CD14-positive monocyte (primary cell): Measurements from ENCODE around the gene VSIG8. TPM values are rescaled to one million over a fixed set of nuclear protein-coding genes. Genes with fewer than 3 reads are reported as not detected.

Source experiments
- DNase-seq, 3 donors: peaks; one replicate each; pipeline ENCODE4 v3.0.0-alpha.2; 2011 to 2022
- H2AFZ ChIP-seq: 2 replicates; pipeline ENCODE4 v1.6.0; 2012; ENCODE audit warnings: mild to moderate bottlenecking, low read depth, low read length, inconsistent platforms; ENCODE audit not compliant: insufficient read depth, poor library complexity, severe bottlenecking
- H3K27ac ChIP-seq, 2 donors: 1 replicate in 1 of 2; 2 replicates in 1 of 2; pipeline ENCODE4 v1.5.1; 2012 to 2013; ENCODE audit warnings: low read length in 2 of 2, control low read depth in 1 of 2, inconsistent platforms in 1 of 2, low read depth in 1 of 2, mild to moderate bottlenecking in 1 of 2
- H3K27me3 ChIP-seq, 2 donors: one replicate each; pipeline versions ENCODE4 v1.6.0 to v1.6.1; 2011 to 2013; ENCODE audit warnings: low read length in 2 of 2; ENCODE audit not compliant: control insufficient read depth in 2 of 2, insufficient read depth in 2 of 2
- H3K36me3 ChIP-seq, 2 donors: replicated peaks in 1 of 2; 1 replicate in 1 of 2; 2 replicates in 1 of 2; pipeline versions ENCODE4 v1.5.1 to v1.6.1; 2012 to 2013; ENCODE audit warnings: low read length in 2 of 2, control low read depth in 1 of 2, inconsistent platforms in 1 of 2, mild to moderate bottlenecking in 1 of 2; ENCODE audit not compliant: insufficient read depth in 2 of 2, control insufficient read depth in 1 of 2
- H3K4me1 ChIP-seq, 2 donors: 1 replicate in 1 of 2; 2 replicates in 1 of 2; pipeline versions ENCODE4 v1.5.1 to v1.6.1; 2012 to 2013; ENCODE audit warnings: low read length in 2 of 2, control low read depth in 1 of 2, inconsistent platforms in 1 of 2, mild to moderate bottlenecking in 1 of 2, moderate library complexity in 1 of 2; ENCODE audit not compliant: insufficient read depth in 2 of 2, control insufficient read depth in 1 of 2
- H3K4me2 ChIP-seq: replicated peaks from 2 replicates; pipeline ENCODE3; 2012; ENCODE audit warnings: low read length, moderate library complexity, mild to moderate bottlenecking; ENCODE audit not compliant: poor library complexity, severe bottlenecking; ENCODE audit errors: extremely low read depth
- H3K4me3 ChIP-seq, 3 experiments: fragments of 200-600 bp in 1 of 3; sonication (generic) in 1 of 3; replicated peaks in 1 of 3; 1 replicate in 2 of 3; 2 replicates in 1 of 3; pipeline ENCODE4 v1.5.1; 2011 to 2013; ENCODE audit warnings: low read length in 3 of 3, mild to moderate bottlenecking in 3 of 3, control low read depth in 2 of 3, low read depth in 2 of 3, inconsistent platforms in 1 of 3, moderate library complexity in 1 of 3
- H3K79me2 ChIP-seq: 2 replicates; pipeline ENCODE4 v1.6.0; 2012; ENCODE audit warnings: mild to moderate bottlenecking, control low read depth, inconsistent platforms, low read length, moderate library complexity; ENCODE audit not compliant: insufficient read depth
- H3K9ac ChIP-seq: 2 replicates; pipeline ENCODE4 v1.6.0; 2017; ENCODE audit warnings: low read length, mild to moderate bottlenecking; ENCODE audit not compliant: insufficient read depth, poor library complexity, severe bottlenecking
- H3K9me3 ChIP-seq, 2 donors: replicated peaks in 1 of 2; 1 replicate in 1 of 2; 2 replicates in 1 of 2; pipeline versions ENCODE4 v1.5.1 to v1.6.1; 2012 to 2013; ENCODE audit warnings: low read length in 2 of 2, control low read depth in 1 of 2; ENCODE audit not compliant: control insufficient read depth in 1 of 2, insufficient read depth in 1 of 2
- H4K20me1 ChIP-seq: 2 replicates; pipeline ENCODE4 v1.6.0; 2012; ENCODE audit warnings: mild to moderate bottlenecking, low read length, control low read depth, moderate library complexity; ENCODE audit not compliant: insufficient read depth
- H3K27ac Mint-ChIP-seq, 7 donors: one replicate each; pipeline ENCODE4 v1.8.0; 2020; ENCODE audit warnings: mild to moderate bottlenecking in 7 of 7, mixed read lengths in 7 of 7, moderate library complexity in 6 of 7, inconsistent platforms in 2 of 7
- H3K27me3 Mint-ChIP-seq, 3 donors: one replicate each; pipeline ENCODE4 v1.8.0; 2021 to 2022; ENCODE audit warnings: low read depth in 3 of 3, mild to moderate bottlenecking in 3 of 3, mixed read lengths in 3 of 3, moderate library complexity in 3 of 3, inconsistent platforms in 1 of 3
- H3K36me3 Mint-ChIP-seq, 2 donors: one replicate each; pipeline ENCODE4 v1.8.0; 2020; ENCODE audit warnings: mixed read lengths in 2 of 2, inconsistent platforms in 1 of 2, mild to moderate bottlenecking in 1 of 2
- H3K4me1 Mint-ChIP-seq: one replicate; pipeline ENCODE4 v1.8.0; 2020; ENCODE audit warnings: mild to moderate bottlenecking, mixed read lengths
- H3K4me3 Mint-ChIP-seq, 2 donors: one replicate each; pipeline ENCODE4 v1.8.0; 2020; ENCODE audit warnings: mild to moderate bottlenecking in 2 of 2, mixed read lengths in 2 of 2, moderate library complexity in 1 of 2
- H3K9me3 Mint-ChIP-seq, 7 donors: one replicate each; pipeline ENCODE4 v1.8.0; 2020 to 2022; ENCODE audit warnings: mixed read lengths in 7 of 7, mild to moderate bottlenecking in 6 of 7, moderate library complexity in 6 of 7, inconsistent platforms in 2 of 7
- CTCF ChIP-seq: fragments of 200-600 bp; IDR thresholded peaks from one replicate; pipeline ENCODE4 v1.8.0; 2022; ENCODE audit warnings: antibody characterized with exemption, mild to moderate bottlenecking
- WGBS: methylation state at CpG from one replicate; pipeline ENCODE4 v1.1.5; 2013; ENCODE audit warnings: missing lambda C conversion rate; ENCODE audit not compliant: insufficient coverage; 5-methylcytosine and 5-hydroxymethylcytosine counted together
- intact Hi-C, 2 donors: fragments of 100-400 bp; cut with micrococcal nuclease; formaldehyde crosslinking; loops; one replicate each; pipeline versions ENCODE4 v1.15.0 to v1.15.1; 2023
- polyA plus RNA-seq, 3 donors: library from polyadenylated mRNA; depleted of rRNA in 1 of 3; unstranded in 2 of 3; stranded (reverse) in 1 of 3; fragments of 300-500 nt in 2 of 3; fragments of >200 nt in 1 of 3; fragmentation: Illumina TruSeq in 2 of 3; gene quantifications; 1 replicate in 2 of 3; 2 replicates in 1 of 3; pipeline ENCODE4 v1.2.3, GENCODE V29; 2012 to 2021

VSIG8 gene
- polyA plus RNA-seq, 3 donors = 0.04 TPM; not detected in 2

GRCh38 chr1:159862031-159862430 is 426 bp downstream of the VSIG8 start:
- intact Hi-C loops = no loop called here

GRCh38 chr1:159861218-159861617 is 1.2 kb downstream of the VSIG8 start:
- no peaks in the 10 kb centered on the region for H3K9me3 Mint-ChIP-seq
- H3K36me3 Mint-ChIP-seq = no peaks in the 10 kb centered on the region
- Histone ChIP-seq H4K20me1 (no peaks in the 10 kb centered on the region), H3K4me3 (no peak overlapping the region), H3K4me2 (no peak overlapping the region), H3K27ac (no peak overlapping the region), H3K36me3 (no peaks in the 10 kb centered on the region), H2AFZ (no peak overlapping the region), H3K9ac (no peak overlapping the region), H3K27me3 (peaks cover 0 to 2% of the 10 kb centered on the region in 2 donors), H3K4me1 (no peaks in the 10 kb centered on the region), H3K9me3 (no peaks in the 10 kb centered on the region), H3K79me2 (no peaks in the 10 kb centered on the region)
- intact Hi-C loops = no loop called here
- H3K4me3 Mint-ChIP-seq = no peak overlapping the region
- H3K4me1 Mint-ChIP-seq = no peaks in the 10 kb centered on the region
- TF ChIP-seq CTCF = no peak
- peaks cover 6 to 9% (median 8%) of the 10 kb centered on the region in 3 donors for H3K27me3 Mint-ChIP-seq
- 91% methylated on average over 4 of the region's 8 CpGs for WGBS
- DNase-seq = no peak
- no peak overlapping the region for H3K27ac Mint-ChIP-seq

More at GRCh38 chr1:159862031-159862430, 426 bp downstream of the VSIG8 start:
- H3K27ac Mint-ChIP-seq = peak overlapping the region in 1 of 7 donors; percentile 49
- WGBS = 79% methylated on average over 3 of the region's 5 CpGs
- Histone ChIP-seq H3K27ac (no peak overlapping the region), H3K79me2 (no peaks in the 10 kb centered on the region), H3K36me3 (no peaks in the 10 kb centered on the region), H3K9me3 (no peaks in the 10 kb centered on the region), H4K20me1 (no peaks in the 10 kb centered on the region), H2AFZ (no peak overlapping the region), H3K4me2 (no peak overlapping the region), H3K4me1 (no peaks in the 10 kb centered on the region), H3K9ac (no peak overlapping the region), H3K4me3 (no peak overlapping the region), H3K27me3 (peaks cover 0 to 2% of the 10 kb centered on the region in 2 donors)
- H3K9me3 Mint-ChIP-seq = no peaks in the 10 kb centered on the region
- no peaks in the 10 kb centered on the region for H3K36me3 Mint-ChIP-seq
- TF ChIP-seq CTCF = no peak
- no peak for DNase-seq
- H3K4me3 Mint-ChIP-seq = no peak overlapping the region
- H3K4me1 Mint-ChIP-seq = no peaks in the 10 kb centered on the region
- H3K27me3 Mint-ChIP-seq = peaks cover 8 to 12% (median 9%) of the 10 kb centered on the region in 3 donors
